ENCODE data around the gene ZNF593. TPM values are rescaled to one million over a fixed set of nuclear protein-coding genes. Genes with fewer than 3 reads are reported as not detected.

The ZNF593 gene
- total and polyA plus RNA-seq, 9 of the 15 experiments (the other 6 are each of a cell fraction or from before 2014, with no cell fraction given) = 9.8 to 334 (median 48.2) TPM

DNA sequence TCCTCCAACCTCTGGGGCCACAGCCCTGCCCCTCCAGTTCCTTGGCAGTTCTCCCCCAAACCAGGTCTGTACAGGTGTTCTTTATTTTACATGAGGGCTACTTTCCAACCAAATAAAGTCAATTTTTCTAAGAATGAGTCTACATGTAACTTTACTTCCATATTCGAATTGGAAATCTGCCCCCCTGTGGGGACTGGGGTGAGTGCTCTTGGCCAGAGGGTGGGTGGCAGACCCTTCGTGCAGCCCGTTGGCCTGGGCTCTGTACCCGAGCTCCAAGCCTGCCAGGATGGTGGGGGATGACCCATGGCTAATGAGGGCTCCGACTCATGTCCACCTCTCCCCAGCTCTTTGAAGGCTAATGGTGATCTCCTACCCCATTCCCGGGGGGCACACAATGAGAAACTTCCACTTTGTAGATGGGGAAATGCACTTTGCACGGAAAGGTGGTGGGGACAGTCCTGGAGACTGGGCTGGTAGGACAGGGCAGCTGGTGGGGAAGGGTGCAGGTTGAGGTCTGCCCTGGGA is 20.1 kb downstream of the ZNF593 start:
- CTCF ChIA-PET (ENCODE audit: low intra/inter-chr PET ratio) = interaction anchor here (0.6 to 1.6 kb wide), 4 partner anchors 45 to 202 kb away, joined by 3 to 4 read pairs (median 4); partner anchors contain the start of gene CEP85
- H3K36me3 ChIP-seq (ENCODE audit: control insufficient read depth, insufficient read depth, low read length) = no peaks in the 10 kb centered on the region
- no peaks in the 10 kb centered on the region for H3K9me3 ChIP-seq (replicated peaks; ENCODE audit: control insufficient read depth, insufficient read depth, low read depth, low read length)
- POLR2A ChIA-PET = interaction anchor here (0.6 to 1.4 kb wide), 6 partner anchors 13 to 83 kb away, joined by 3 to 4 read pairs (median 3); partner anchors contain the start of genes CNKSR1 and ZNF593
- peak overlapping the region; percentile 67 for H2AFZ ChIP-seq (ENCODE audit: low read depth, low read length)
- ATAC-seq = peak; percentile 74
- no peak overlapping the region for H3K4me3 ChIP-seq
- in situ Hi-C loops (cut with MboI) (no loop called here), intact Hi-C loops (cut with micrococcal nuclease) (loop anchor here (1.0 kb wide), 4 partner anchors 43 to 201 kb away; no protein-coding TSS in a partner anchor)
- H3K4me1 ChIP-seq (replicated peaks in 1 of 2; ENCODE audit: control insufficient read depth in 2 of 2, insufficient read depth in 2 of 2, low read length in 2 of 2) = peaks cover 0 to 26% of the 10 kb centered on the region in 2 experiments; a peak in 2 of 5 replicates
- 0 out of 2 replicates have a peak, but pooled peaks cover 6% of the 10 kb centered on the region for H4K20me1 ChIP-seq (replicated peaks; ENCODE audit: control insufficient read depth, insufficient read depth, low read length)
- peak overlapping the region in 1 of 2 experiments; percentile 56; a peak in 1 of 4 replicates for H3K9ac ChIP-seq (ENCODE audit: insufficient read depth in 1 of 2, low read depth in 2 of 2, low read length in 2 of 2)
- no peak for FAIRE-seq
- H3K4me2 ChIP-seq (ENCODE audit: insufficient read depth, low read length) = no peak overlapping the region
- H3K27me3 ChIP-seq (ENCODE audit: control insufficient read depth in 2 of 2, insufficient read depth in 2 of 2, low read length in 2 of 2) = no peaks in the 10 kb centered on the region
- no peaks in the 10 kb centered on the region for H3K9me1 ChIP-seq (ENCODE audit: control insufficient read depth, insufficient read depth, low read length)
- H3K27ac ChIP-seq (ENCODE audit: extremely low read depth, low read depth, low read length) = no peak overlapping the region
- H3K79me2 ChIP-seq (ENCODE audit: control insufficient read depth, insufficient read depth, low read length) = no peaks in the 10 kb centered on the region
- BruUV-seq (replicated peaks) = no TSS peak
- peak; percentile 30 to 68 (median 61) for DNase-seq (ENCODE audit: extremely low read depth in 1 of 4, low spot score in 3 of 4)
- WGBS (ENCODE audit: insufficient coverage, low coverage, missing lambda C conversion rate) = 55% methylated on average over 7 of the region's 7 CpGs
- TF ChIP-seq, protein P1, sequence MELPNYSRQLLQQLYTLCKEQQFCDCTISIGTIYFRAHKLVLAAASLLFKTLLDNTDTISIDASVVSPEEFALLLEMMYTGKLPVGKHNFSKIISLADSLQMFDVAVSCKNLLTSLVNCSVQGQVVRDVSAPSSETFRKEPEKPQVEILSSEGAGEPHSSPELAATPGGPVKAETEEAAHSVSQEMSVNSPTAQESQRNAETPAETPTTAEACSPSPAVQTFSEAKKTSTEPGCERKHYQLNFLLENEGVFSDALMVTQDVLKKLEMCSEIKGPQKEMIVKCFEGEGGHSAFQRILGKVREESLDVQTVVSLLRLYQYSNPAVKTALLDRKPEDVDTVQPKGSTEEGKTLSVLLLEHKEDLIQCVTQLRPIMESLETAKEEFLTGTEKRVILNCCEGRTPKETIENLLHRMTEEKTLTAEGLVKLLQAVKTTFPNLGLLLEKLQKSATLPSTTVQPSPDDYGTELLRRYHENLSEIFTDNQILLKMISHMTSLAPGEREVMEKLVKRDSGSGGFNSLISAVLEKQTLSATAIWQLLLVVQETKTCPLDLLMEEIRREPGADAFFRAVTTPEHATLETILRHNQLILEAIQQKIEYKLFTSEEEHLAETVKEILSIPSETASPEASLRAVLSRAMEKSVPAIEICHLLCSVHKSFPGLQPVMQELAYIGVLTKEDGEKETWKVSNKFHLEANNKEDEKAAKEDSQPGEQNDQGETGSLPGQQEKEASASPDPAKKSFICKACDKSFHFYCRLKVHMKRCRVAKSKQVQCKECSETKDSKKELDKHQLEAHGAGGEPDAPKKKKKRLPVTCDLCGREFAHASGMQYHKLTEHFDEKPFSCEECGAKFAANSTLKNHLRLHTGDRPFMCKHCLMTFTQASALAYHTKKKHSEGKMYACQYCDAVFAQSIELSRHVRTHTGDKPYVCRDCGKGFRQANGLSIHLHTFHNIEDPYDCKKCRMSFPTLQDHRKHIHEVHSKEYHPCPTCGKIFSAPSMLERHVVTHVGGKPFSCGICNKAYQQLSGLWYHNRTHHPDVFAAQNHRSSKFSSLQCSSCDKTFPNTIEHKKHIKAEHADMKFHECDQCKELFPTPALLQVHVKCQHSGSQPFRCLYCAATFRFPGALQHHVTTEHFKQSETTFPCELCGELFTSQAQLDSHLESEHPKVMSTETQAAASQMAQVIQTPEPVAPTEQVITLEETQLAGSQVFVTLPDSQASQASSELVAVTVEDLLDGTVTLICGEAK (IDR thresholded peaks at IDR 0.05) = no peak
- TF ChIP-seq, protein P1 (CRISPR knock-in tag; IDR thresholded peaks at IDR 0.05) = 0 out of 2 replicates have a peak, but pooled peaks have one; percentile 5
- TF ChIP-seq SMC3 (conservative IDR thresholded peaks at IDR 0.05; ENCODE audit: insufficient read depth, low read depth, low read length) (0 out of 2 replicates have a peak, but pooled peaks have one; percentile 12), ZBTB7A (IDR thresholded peaks at IDR 0.05; ENCODE audit: borderline replicate concordance, control insufficient read depth, low read depth, low read length) (peak; percentile 58), RBM14 (IDR thresholded peaks at IDR 0.05; ENCODE audit: borderline replicate concordance, insufficient read depth, low read depth, low read length) (no peak), NR2C2 (CRISPR knock-in tag; IDR thresholded peaks at IDR 0.05) (no peak), NR2C2 (tag; IDR thresholded peaks at IDR 0.05) (peak; percentile 88), GABPB1 (CRISPR knock-in tag; IDR thresholded peaks at IDR 0.05) (0 out of 2 replicates have a peak, but pooled peaks have one; percentile 30), ZNF3 (CRISPR knock-in tag; IDR thresholded peaks at IDR 0.05) (no peak)
- TF ChIP-seq, protein P2, sequence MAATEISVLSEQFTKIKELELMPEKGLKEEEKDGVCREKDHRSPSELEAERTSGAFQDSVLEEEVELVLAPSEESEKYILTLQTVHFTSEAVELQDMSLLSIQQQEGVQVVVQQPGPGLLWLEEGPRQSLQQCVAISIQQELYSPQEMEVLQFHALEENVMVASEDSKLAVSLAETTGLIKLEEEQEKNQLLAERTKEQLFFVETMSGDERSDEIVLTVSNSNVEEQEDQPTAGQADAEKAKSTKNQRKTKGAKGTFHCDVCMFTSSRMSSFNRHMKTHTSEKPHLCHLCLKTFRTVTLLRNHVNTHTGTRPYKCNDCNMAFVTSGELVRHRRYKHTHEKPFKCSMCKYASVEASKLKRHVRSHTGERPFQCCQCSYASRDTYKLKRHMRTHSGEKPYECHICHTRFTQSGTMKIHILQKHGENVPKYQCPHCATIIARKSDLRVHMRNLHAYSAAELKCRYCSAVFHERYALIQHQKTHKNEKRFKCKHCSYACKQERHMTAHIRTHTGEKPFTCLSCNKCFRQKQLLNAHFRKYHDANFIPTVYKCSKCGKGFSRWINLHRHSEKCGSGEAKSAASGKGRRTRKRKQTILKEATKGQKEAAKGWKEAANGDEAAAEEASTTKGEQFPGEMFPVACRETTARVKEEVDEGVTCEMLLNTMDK (IDR thresholded peaks at IDR 0.05; ENCODE audit: borderline replicate concordance, insufficient read depth, low read depth, low read length, poor library complexity, severe bottlenecking) = peak; percentile 85
